Activated CD4-positive, alpha-beta T cell treated with anti-CD3 and anti-CD28 coated beads for 1 hour (primary cell): ENCODE data around the gene TBCE.
"Not testable (repeated sequence)": the region's sequence is repeated elsewhere in the genome, so short reads cannot be mapped to it uniquely, and the experiment has no call there.

Experiments used
- DNase-seq: peaks from one replicate; pipeline ENCODE4 v3.0.0-alpha.2; 2020

TBCE gene

GRCh38 chr1:235357485-235358373 is 9.5 kb upstream of the TBCE start:
- DNase-seq = no peak

GRCh38 chr1:235358899-235359298 is 8.3 kb upstream of the TBCE start:
- DNase-seq = no peak

GRCh38 chr1:235364189-235364588 is 3.0 kb upstream of the TBCE start:
- not testable (repeated sequence) for DNase-seq

- no peak for DNase-seq
These were observed 941 bp upstream of the TBCE start for GRCh38 chr1:235366286-235366685.

GRCh38 chr1:235368428-235368827 is 1.2 kb downstream of the TBCE start:
- no peak for DNase-seq

GRCh38 chr1:235369802-235370201 is 2.6 kb downstream of the TBCE start:
- no peak for DNase-seq

- DNase-seq = no peak
These were observed 8.8 kb downstream of the TBCE start for GRCh38 chr1:235375919-235376605.

- not testable (repeated sequence) for DNase-seq
These were observed 11.0 kb downstream of the TBCE start for GRCh38 chr1:235378134-235378735.

GRCh38 chr1:235381955-235382739 is 14.9 kb downstream of the TBCE start:
- DNase-seq = not testable (repeated sequence)

GRCh38 chr1:235385633-235386032 is 18.4 kb downstream of the TBCE start:
- DNase-seq = not testable (repeated sequence)

GRCh38 chr1:235391874-235392273 is 24.6 kb downstream of the TBCE start:
- no peak for DNase-seq

- DNase-seq = no peak
These were observed 30.5 kb downstream of the TBCE start for GRCh38 chr1:235397733-235398132.

- no peak for DNase-seq
These were observed 32.4 kb downstream of the TBCE start for GRCh38 chr1:235399661-235400060.

- DNase-seq = no peak
These were observed 34.0 kb downstream of the TBCE start for GRCh38 chr1:235401251-235401650.

GRCh38 chr1:235402457-235403200 is 35.4 kb downstream of the TBCE start:
- DNase-seq = no peak

- DNase-seq = no peak
These were observed 36.4 kb downstream of the TBCE start for GRCh38 chr1:235403593-235403992.

GRCh38 chr1:235404190-235404589 is 37.0 kb downstream of the TBCE start:
- DNase-seq = no peak

GRCh38 chr1:235407419-235407818 is 40.2 kb downstream of the TBCE start:
- no peak for DNase-seq

- DNase-seq = no peak
These were observed 41.3 kb downstream of the TBCE start for GRCh38 chr1:235408503-235408960.

GRCh38 chr1:235409042-235409820 is 42.0 kb downstream of the TBCE start:
- DNase-seq = no peak

GRCh38 chr1:235410467-235410866 is 43.2 kb downstream of the TBCE start:
- DNase-seq = no peak
